Left ventricle myocardium inferior (tissue), 1 donor: ENCODE results near the gene TIMM8B. TPM values are rescaled to one million over a fixed set of nuclear protein-coding genes. Genes with fewer than 3 reads are reported as not detected.

Experiments used
- DNase-seq: peaks from one replicate; pipeline ENCODE4 v3.0.0-alpha.2; 2020
- H3K27ac ChIP-seq: fragments of 200-600 bp; replicated peaks from 2 replicates; pipeline ENCODE4 v1.8.0; 2021
- H3K27me3 ChIP-seq: fragments of 200-600 bp; 2 replicates; pipeline ENCODE4 v1.8.0; 2021; ENCODE audit warnings: low read depth
- H3K36me3 ChIP-seq: fragments of 200-600 bp; 2 replicates; pipeline ENCODE4 v1.8.0; 2021
- H3K4me1 ChIP-seq: fragments of 200-600 bp; 2 replicates; pipeline ENCODE4 v1.8.0; 2021
- H3K4me3 ChIP-seq: fragments of 200-600 bp; 2 replicates; pipeline ENCODE4 v1.8.0; 2021; ENCODE audit warnings: mild to moderate bottlenecking, moderate library complexity
- H3K9me3 ChIP-seq: fragments of 200-600 bp; replicated peaks from 2 replicates; pipeline ENCODE4 v1.8.0; 2021
- CTCF ChIP-seq: fragments of 200-600 bp; IDR thresholded peaks from 2 replicates; pipeline ENCODE4 v1.8.0; 2021; ENCODE audit warnings: antibody characterized with exemption, mild to moderate bottlenecking, borderline replicate concordance
- intact Hi-C: fragments of 100-400 bp; cut with micrococcal nuclease; formaldehyde crosslinking; loops from one replicate; pipeline ENCODE4 v1.11.0; 2022
- total RNA-seq: library from RNA; stranded (reverse); fragmentation: NEBNext Ultra II Directional; extraction: Animal tissue kit (Norgen Biotek cat#: 25700); gene quantifications from one replicate; pipeline ENCODE4 v1.2.1, GENCODE V29; 2021
- donor health status: DM: no; HTN: yes; CAD: no; lungs with severe emphysema.

Gene TIMM8B
- total RNA-seq, 1 donor from 2014 or later, result 189 TPM

GRCh38 chr11:112073941-112074811 lies 12.4 kb downstream of the TIMM8B start, which contains the start of the genes NKAPD1 and PIH1D2:
NKAPD1 (plus strand) TSS chr11:112074299; CDS start chr11:112075575, 1,276 bp downstream.
PIH1D2 (minus strand) TSS chr11:112074017; CDS start chr11:112073174, 843 bp downstream.
- Histone ChIP-seq H3K4me1 (peaks cover 40% of the 10 kb centered on the region), H3K9me3 (no peaks in the 10 kb centered on the region), H3K27ac (peak within 1 kb of the TSS; percentile 93), H3K36me3 (peaks cover 38% of the 10 kb centered on the region), H3K4me3 (peak within 1 kb of the TSS; percentile 90), H3K27me3 (no peaks in the 10 kb centered on the region)
- TF ChIP-seq CTCF, result peak; percentile 24
- peak; percentile 67 for DNase-seq
- intact Hi-C loops, result no loop called here

GRCh38 chr11:112062923-112063322 lies 23.6 kb downstream of the TIMM8B start:
- DNase-seq, result no peak
- peaks cover 7% of the 10 kb centered on the region for H3K4me1 ChIP-seq
- no peak for TF ChIP-seq CTCF
- intact Hi-C loops, result no loop called here
- H3K36me3 ChIP-seq, result peaks cover 65% of the 10 kb centered on the region
- H3K4me3 ChIP-seq, result no peak overlapping the region
- no peak overlapping the region for H3K27ac ChIP-seq
- no peaks in the 10 kb centered on the region for H3K27me3 ChIP-seq
- H3K9me3 ChIP-seq, result no peaks in the 10 kb centered on the region

- Histone ChIP-seq H3K9me3 (no peaks in the 10 kb centered on the region), H3K4me3 (no peak overlapping the region), H3K27ac (no peak overlapping the region), H3K36me3 (peaks cover 91% of the 10 kb centered on the region), H3K27me3 (no peaks in the 10 kb centered on the region), H3K4me1 (peaks cover 7% of the 10 kb centered on the region)
- TF ChIP-seq CTCF, result no peak
- intact Hi-C loops, result no loop called here
- DNase-seq, result no peak
Observed at GRCh38 chr11:112058103-112058502, 28.5 kb downstream of the TIMM8B start.

- no peaks in the 10 kb centered on the region for H3K27me3 ChIP-seq
- intact Hi-C loops, result no loop called here
- H3K4me3 ChIP-seq, result no peak overlapping the region
- H3K4me1 ChIP-seq, result peaks cover 7% of the 10 kb centered on the region
- H3K36me3 ChIP-seq, result peaks cover 91% of the 10 kb centered on the region
- TF ChIP-seq CTCF, result no peak
- H3K27ac ChIP-seq, result no peak overlapping the region
- no peaks in the 10 kb centered on the region for H3K9me3 ChIP-seq
- DNase-seq, result no peak
Observed at GRCh38 chr11:112057170-112057569, 29.4 kb downstream of the TIMM8B start.

GRCh38 chr11:112051768-112052167 lies 34.8 kb downstream of the TIMM8B start:
- intact Hi-C loops, result no loop called here
- no peak overlapping the region for H3K4me3 ChIP-seq
- DNase-seq, result no peak
- no peak overlapping the region for H3K27ac ChIP-seq
- no peaks in the 10 kb centered on the region for H3K27me3 ChIP-seq
- H3K4me1 ChIP-seq, result peaks cover 14% of the 10 kb centered on the region
- no peak for TF ChIP-seq CTCF
- H3K9me3 ChIP-seq, result peaks cover 3% of the 10 kb centered on the region
- H3K36me3 ChIP-seq, result peaks cover 95% of the 10 kb centered on the region
